LHCN-M2 (cell line): Measurements from ENCODE around the gene PRSS22. TPM values are rescaled to one million over a fixed set of nuclear protein-coding genes. Genes with fewer than 3 reads are reported as not detected.
"Not testable (repeated sequence)": the region's sequence is repeated elsewhere in the genome, so short reads cannot be mapped to it uniquely, and the experiment has no call there.

Experiments
- DNase-seq: peaks from one replicate; pipeline ENCODE4 v3.0.0-alpha.2; 2012; ENCODE audit warnings: low read depth
- polyA plus RNA-seq: library from polyadenylated mRNA; unstranded; fragments of >200 nt; gene quantifications from one replicate; pipeline ENCODE4 v1.2.1, GENCODE V29; 2012; ENCODE audit warnings: missing spikeins
- total RNA-seq: library from RNA; depleted of rRNA; stranded (reverse); fragments of >200 nt; gene quantifications from 2 replicates; pipeline ENCODE4 v1.2.3, GENCODE V29; 2014; rRNA removed

PRSS22 gene, protein sequence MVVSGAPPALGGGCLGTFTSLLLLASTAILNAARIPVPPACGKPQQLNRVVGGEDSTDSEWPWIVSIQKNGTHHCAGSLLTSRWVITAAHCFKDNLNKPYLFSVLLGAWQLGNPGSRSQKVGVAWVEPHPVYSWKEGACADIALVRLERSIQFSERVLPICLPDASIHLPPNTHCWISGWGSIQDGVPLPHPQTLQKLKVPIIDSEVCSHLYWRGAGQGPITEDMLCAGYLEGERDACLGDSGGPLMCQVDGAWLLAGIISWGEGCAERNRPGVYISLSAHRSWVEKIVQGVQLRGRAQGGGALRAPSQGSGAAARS
- not detected in 2 replicates for total RNA-seq
- not detected for polyA plus RNA-seq

DNA sequence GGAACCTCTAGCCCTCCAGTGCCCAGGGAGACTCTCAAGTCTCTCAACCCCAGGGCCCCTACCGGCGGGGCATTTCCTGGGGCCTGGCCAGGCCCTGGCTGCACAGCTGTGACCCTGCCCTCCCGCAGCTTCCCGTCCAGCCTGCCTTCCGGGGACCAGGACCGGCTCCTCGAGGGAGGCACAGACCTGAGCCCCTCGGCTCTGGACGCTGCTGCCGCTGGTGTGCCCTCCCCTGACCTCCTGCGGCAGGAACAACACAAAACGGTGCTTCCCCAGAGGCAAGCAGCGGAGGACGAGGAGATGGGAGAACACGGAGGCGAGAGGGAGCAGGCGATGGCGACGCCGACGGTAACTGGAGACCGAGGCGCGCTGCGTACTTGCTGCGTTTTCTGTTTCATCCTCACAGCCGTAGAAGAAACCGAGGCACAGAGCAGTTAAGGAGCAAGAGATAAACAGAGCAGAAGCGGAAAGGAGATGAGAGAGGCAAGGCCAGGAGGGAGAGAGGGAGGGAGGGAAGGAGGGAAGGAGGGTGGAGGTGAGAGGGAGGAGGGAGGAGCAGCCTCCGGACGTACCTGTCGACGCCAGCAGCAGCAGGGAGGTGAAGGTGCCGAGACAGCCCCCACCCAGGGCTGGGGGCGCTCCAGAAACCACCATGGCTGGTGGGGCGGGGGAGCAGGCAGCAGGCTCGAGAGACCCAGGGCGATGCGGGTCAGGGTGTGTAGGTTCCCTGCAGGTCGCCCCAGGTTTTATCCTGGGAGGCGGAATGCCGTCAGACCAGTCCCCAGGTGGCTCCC, at the start of gene PRSS22:
TSS of gene PRSS22 (minus strand) at position 720 of the 794 bp plus-strand sequence. CDS start at position 654, 66 bp downstream.
- no peak for DNase-seq

DNA sequence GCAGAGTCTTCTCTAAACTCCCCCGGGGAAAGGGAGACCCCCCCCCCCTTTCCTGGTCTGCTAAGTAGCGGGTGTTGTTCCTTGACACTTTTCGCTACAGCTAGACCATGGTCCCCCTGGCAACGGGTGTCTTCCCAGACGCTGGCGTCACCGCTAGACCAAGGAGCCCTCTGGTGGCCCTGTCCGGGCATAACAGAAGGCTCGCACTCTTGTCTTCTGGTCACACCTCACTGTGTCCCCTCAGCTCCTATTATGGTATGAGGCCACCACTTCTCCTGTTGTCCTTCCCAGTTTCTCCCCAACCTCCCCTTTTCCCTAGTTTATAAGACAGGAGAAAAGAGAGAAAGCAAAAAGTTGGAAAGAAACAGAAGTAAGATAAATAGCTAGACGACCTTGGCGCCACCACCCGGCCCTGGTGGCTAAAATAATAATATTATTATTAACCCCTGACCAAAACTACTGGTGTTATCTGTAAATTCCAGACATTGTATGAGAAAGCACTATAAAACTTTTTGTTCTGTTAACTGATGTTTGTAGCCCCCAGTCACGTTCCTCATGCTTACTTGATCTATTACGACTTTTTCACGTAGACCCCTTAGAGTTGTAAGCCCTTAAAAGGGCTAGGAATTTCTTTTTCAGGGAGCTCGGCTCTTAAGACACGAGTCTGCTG, 49.2 kb upstream of the PRSS22 start:
- DNase-seq: not testable (repeated sequence)

- no peak for DNase-seq
These were observed 48.0 kb upstream of the PRSS22 start for GRCh38 chr16:2905988-2906387.

GRCh38 chr16:2905241-2905987, 47.4 kb upstream of the PRSS22 start:
- DNase-seq: peak; percentile 99

DNA sequence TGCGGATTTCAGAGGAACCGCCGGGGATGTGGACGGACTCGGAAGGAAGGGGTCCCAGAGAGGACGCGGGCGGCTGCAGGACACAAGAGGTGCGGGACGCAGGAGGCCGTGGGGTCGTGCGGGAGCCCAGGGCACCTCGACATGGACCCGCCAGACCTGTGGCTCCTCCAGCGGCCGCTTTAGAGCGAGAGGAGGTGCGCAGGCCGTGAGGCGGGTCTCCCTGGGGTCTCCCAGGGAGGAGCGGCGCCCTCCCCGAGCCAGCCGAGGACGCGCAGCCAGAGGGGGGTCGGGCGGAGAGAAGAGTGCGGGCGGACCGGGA, 46.9 kb upstream of the PRSS22 start:
- no peak for DNase-seq

- peak; percentile 81 for DNase-seq
These were observed 46.3 kb upstream of the PRSS22 start for GRCh38 chr16:2904100-2904921.

DNA sequence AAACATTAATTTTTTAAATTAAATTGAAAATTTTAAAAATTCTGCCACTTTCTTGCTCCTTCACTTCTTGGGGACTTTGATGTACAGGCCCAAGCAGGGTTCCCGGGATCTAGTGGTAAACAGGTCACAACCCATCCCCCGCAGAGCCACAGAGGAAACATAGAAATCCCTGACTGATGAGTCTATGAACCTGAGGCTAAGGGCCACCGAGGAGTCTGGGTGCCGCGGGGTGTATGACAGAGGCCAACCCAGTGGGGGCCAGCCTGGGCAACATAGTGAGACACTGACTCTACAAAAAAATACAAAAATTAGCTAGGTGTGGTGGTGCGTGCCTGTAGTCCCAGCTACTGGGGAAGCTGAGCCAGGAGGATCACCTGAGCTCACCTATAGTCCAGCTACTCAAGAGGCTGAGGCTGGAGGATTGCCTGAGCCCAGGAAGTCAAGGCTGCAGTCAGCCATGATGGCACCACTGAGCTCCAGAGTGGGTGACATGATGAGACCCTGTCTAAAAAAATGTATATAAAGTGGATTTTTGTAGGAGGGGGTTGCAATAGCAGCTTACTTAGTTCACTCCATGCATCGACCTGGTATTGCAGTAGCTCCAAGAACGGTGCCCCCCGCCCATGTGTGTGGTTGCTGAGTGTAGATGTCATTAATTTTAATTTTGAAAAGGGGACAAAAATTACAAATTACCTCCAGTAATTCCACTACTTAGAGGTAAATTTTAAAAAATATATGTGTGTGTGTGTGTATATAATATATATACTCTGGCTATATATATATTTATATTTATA, 44.6 kb upstream of the PRSS22 start:
- no peak for DNase-seq

- DNase-seq: no peak
These were observed 42.6 kb upstream of the PRSS22 start for GRCh38 chr16:2900526-2901075.

DNA sequence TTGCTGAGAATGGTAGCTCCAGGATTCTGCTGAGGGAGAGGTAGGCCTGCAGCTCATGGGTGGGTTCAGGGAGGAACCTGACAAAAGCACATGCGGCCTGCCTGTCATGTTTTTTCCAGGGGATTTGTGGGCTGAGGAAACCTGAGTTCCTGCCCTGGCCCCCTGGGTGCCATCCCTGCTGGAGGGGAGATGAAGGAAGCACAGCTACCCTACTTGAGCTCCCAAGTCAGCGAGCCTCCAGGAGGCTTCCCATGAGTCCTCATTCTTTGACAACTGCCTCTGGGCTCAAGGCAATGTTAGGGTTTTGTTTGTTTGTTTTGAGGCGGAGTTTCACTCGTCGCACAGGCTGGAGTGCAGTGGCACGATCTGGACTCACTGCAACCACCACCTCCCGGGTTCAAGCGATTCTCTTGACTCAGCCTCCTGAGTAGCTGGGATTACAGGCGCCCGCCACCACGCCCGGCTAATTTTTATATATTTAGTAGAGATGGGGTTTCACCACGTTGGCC, 41.6 kb upstream of the PRSS22 start:
- no peak for DNase-seq

- no peak for DNase-seq
These were observed 41.0 kb upstream of the PRSS22 start for GRCh38 chr16:2898831-2899563.

DNA sequence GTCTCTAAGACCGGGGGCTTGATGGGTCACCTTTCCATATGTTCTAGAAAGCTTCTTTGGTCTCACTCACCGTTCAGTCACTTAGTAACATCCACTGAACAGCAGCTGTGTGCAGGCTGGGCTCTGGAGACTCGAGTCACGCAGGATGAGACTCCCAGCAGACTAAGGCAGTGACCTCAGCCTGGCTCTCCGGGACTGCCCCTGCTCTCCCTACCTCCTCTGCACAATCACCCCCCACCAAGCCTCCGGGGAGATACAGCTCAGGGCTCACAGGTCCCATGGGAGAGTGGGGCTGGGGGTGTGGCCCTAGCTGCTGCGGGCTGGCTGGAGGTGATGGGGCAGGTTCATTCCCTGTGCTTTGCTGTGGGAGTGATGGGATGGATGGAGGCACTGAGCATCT, 39.1 kb upstream of the PRSS22 start:
- DNase-seq: peak; percentile 55

DNA sequence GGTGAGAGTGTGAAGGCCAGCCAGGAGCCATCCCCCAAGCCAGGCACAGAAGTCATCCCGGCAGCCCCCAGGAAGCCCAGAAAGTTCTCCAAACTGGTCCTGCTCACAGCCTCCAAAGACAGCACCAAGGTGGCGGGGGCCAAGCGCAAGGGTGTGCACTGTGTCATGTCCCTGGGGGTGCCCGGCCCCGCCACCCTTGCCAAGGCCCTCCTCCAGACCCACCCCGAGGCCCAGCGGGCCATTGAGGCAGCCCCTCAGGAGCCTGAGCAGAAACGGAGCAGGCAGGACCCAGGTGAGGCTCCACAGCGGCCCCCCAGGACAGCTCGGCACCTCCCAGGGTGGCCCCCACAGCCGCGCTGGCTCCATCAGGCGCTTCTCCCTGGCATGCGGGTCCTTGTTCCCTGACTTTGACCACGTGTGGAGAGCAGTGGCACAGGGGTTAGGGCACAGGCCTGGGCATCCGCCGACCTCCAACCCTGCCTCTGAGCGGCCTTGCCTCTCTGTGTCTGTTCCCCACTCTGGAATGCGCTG, 38.6 kb upstream of the PRSS22 start:
- DNase-seq: no peak

- peak; percentile 53 for DNase-seq
These were observed 37.8 kb upstream of the PRSS22 start for GRCh38 chr16:2895813-2896212.

- no peak for DNase-seq
These were observed 36.3 kb upstream of the PRSS22 start for GRCh38 chr16:2894231-2894630.

DNA sequence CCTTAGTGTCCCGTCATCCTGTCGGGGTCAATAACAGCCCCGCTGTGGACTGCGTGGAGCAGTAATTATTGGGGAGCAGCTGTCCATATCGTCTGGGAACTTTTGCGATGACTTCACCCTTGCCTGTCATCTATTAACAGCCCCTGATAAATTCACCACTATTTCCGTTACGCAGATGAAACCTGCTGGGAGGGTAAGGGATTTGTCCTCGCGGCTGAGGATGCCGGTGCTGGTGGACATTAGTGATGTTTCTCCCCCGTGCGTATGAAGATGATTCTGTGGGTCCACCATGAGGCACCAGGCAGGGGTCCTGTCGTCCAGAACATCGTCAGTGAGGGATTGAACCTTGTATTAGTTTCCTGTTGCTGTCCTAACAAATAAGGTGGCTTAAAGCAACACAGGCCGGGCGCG, 26.1 kb upstream of the PRSS22 start:
- DNase-seq: peak; percentile 39

DNA sequence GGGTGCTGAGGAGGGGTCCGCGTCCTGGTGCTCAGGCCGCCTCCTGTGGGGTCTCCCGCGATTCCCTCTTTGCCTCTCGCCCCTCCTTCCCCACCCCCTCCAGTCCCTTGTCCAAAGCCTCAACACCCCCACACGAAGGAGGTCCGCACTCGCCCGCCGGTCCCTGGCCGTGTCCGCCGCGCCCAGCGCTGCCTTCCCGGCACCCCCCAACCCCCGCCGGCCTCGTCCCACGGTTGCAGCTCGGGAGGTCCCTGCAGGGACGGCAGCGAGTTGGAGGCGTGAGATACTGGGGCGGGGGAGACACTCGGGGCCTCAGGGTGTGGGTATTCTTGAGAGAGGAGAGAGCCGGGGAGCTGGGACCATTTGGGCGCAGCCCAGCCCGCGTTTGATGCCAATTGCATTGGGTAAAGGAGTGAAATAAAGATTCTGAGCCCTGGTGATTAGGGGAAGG, 25.5 kb upstream of the PRSS22 start:
- DNase-seq: peak; percentile 19

DNA sequence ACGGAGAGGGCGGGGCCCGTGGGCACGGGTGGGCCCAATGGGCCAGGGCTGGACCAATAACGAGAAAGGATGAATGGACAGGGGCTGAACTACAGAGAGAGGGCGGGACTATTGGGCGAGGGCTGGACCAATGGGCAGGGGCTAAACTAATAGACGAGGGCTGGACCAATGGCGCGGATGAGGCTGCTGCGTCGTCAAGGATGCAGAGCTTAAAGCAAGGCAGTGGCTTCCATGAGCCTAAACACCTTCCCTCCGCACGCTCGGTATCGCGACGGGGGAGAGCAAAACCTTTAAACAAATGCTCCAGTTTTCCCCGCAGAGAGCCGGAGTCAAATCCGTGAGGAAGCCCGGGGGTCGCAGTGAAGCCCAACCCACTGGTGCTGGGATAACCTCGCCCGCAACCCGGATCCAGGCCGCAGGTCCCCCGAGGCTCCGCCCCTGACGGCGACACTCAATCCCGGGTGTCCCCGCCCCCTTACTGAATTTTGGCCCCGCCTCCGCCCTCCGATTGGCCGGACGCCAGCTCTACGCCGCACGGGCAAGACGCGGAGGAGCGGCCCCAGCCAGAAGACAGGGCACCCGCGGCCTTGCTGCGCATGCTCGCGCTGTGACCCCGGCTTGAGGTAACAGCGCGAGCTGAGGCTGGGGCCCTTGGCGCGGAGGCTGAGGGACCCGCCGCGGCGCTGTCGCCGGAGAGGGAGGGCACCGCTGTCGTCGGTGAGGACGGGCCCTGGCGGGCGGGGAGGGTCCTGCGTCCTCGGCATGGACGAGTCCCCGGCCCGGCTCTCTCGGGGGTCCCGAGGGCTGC, 24.9 kb upstream of the PRSS22 start, which contains the start of gene FLYWCH2:
TSS of gene FLYWCH2 (plus strand) at position 566 of the 808 bp plus-strand sequence. CDS start 13,235 bp downstream, outside the sequence.
- peak; percentile 98 for DNase-seq
